ENCODE data around the gene CIART.

DNA sequence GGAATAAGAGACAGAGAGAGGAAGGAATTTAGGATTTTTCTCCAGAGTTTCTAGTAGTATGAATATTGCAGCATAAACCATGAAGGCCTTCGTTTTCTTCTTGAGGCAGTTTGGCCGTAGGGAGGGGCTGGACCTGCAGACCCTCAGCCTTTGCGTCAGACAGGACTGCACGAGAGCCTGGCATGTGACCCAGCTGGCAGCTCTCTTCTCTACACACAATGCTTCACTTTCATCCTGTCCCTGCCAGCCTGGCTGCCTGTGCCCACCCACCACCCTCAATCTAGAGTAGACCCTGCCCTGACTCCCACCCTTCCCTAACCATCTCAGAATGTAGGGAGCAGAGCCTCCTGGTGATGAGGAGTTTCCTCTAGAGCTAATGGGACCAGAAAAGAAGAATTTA, 23.1 kb upstream of the CIART start:
- TF ChIP-seq, protein P1, sequence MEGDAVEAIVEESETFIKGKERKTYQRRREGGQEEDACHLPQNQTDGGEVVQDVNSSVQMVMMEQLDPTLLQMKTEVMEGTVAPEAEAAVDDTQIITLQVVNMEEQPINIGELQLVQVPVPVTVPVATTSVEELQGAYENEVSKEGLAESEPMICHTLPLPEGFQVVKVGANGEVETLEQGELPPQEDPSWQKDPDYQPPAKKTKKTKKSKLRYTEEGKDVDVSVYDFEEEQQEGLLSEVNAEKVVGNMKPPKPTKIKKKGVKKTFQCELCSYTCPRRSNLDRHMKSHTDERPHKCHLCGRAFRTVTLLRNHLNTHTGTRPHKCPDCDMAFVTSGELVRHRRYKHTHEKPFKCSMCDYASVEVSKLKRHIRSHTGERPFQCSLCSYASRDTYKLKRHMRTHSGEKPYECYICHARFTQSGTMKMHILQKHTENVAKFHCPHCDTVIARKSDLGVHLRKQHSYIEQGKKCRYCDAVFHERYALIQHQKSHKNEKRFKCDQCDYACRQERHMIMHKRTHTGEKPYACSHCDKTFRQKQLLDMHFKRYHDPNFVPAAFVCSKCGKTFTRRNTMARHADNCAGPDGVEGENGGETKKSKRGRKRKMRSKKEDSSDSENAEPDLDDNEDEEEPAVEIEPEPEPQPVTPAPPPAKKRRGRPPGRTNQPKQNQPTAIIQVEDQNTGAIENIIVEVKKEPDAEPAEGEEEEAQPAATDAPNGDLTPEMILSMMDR (IDR thresholded peaks at IDR 0.05; ENCODE audit: low read depth, low read length) = no peak
- no peak for TF ChIP-seq EZH2phosphoT487 (IDR thresholded peaks at IDR 0.05; ENCODE audit: low read depth)

Measured in OCI-LY3 (cell line).